MCF 10A (cell line): ENCODE measurements around the gene CCDC88B. TPM values are rescaled to one million over a fixed set of nuclear protein-coding genes. Genes with fewer than 3 reads are reported as not detected.

Experiments used
- BruUV-seq: library from RNA; stranded (reverse); fragments of 400-500 nt; replicated peaks from 2 replicates; lab custom pipeline; 2021; lab: Mats Ljungman, UMichigan
- CTCF ChIA-PET: fragments of 300-600 bp; sonication (Branson Sonifier 250); formaldehyde crosslinking; extraction: SDS; loops from one replicate; lab custom pipeline; 2021; ENCODE audit warnings: antibody characterized with exemption, inconsistent platforms; lab: Yijun Ruan, JAX
- POLR2A ChIA-PET: fragments of 300-600, 350-650 bp; sonication (Branson Sonifier 250); formaldehyde crosslinking; extraction: SDS; loops from one replicate; lab custom pipeline; 2020; ENCODE audit warnings: antibody characterized with exemption, inconsistent platforms; lab: Yijun Ruan, JAX
- DNase-seq: peaks from one replicate; pipeline ENCODE4 v3.0.0-alpha.2; 2018; ENCODE audit not compliant: unreplicated experiment
- H3K27ac Mint-ChIP-seq: one replicate; pipeline ENCODE4 v1.8.0; 2022; ENCODE audit warnings: mild to moderate bottlenecking, low read depth, mixed read lengths; ENCODE audit not compliant: unreplicated experiment
- H3K27me3 Mint-ChIP-seq: one replicate; pipeline ENCODE4 v1.8.0; 2022; ENCODE audit warnings: mixed read lengths; ENCODE audit not compliant: insufficient read depth, unreplicated experiment
- H3K36me3 Mint-ChIP-seq: one replicate; pipeline ENCODE4 v1.8.0; 2022; ENCODE audit warnings: mild to moderate bottlenecking, moderate library complexity, mixed read lengths; ENCODE audit not compliant: insufficient read depth, unreplicated experiment
- H3K4me1 Mint-ChIP-seq: one replicate; pipeline ENCODE4 v1.8.0; 2022; ENCODE audit warnings: mixed read lengths; ENCODE audit not compliant: insufficient read depth, unreplicated experiment
- H3K4me3 Mint-ChIP-seq: one replicate; pipeline ENCODE4 v1.8.0; 2022; ENCODE audit warnings: mild to moderate bottlenecking, moderate library complexity, mixed read lengths; ENCODE audit not compliant: unreplicated experiment
- H3K9me3 Mint-ChIP-seq: one replicate; pipeline ENCODE4 v1.8.0; 2022; ENCODE audit warnings: mixed read lengths; ENCODE audit not compliant: unreplicated experiment
- CTCF ChIP-seq: fragments of 200-600 bp; IDR thresholded peaks from one replicate; pipeline ENCODE4 v1.8.0; 2022; ENCODE audit warnings: antibody characterized with exemption, mild to moderate bottlenecking; ENCODE audit not compliant: unreplicated experiment
- intact Hi-C: fragments of 100-400 bp; cut with micrococcal nuclease; formaldehyde crosslinking; loops from 2 replicates; pipeline ENCODE4 v1.14.1; 2022
- total RNA-seq: library from RNA; stranded (reverse); gene quantifications from 2 replicates; pipeline ENCODE4 v1.2.3, GENCODE V29; 2022

CCDC88B gene
- total RNA-seq, 1 experiment from 2014 or later = 4.2 TPM

- no peaks in the 10 kb centered on the region for H3K9me3 Mint-ChIP-seq
- peaks cover 20% of the 10 kb centered on the region for H3K27me3 Mint-ChIP-seq
- peaks cover 11% of the 10 kb centered on the region for H3K4me1 Mint-ChIP-seq
- H3K27ac Mint-ChIP-seq = no peak overlapping the region
- no TSS peak for BruUV-seq
- TF ChIP-seq CTCF = no peak
- DNase-seq = no peak
- H3K4me3 Mint-ChIP-seq = no peak overlapping the region
- intact Hi-C loops = no loop called here
- ChIA-PET CTCF (no interaction called here), POLR2A (no interaction called here)
- H3K36me3 Mint-ChIP-seq = no peaks in the 10 kb centered on the region
Observed at GRCh38 chr11:64382586-64382985, 42.6 kb downstream of the CCDC88B start.

- ChIA-PET CTCF (interaction anchor here (0.6 kb wide), 1 partner anchor 22 kb away, joined by 3 read pairs; no protein-coding TSS in a partner anchor), POLR2A (no interaction called here)
- H3K36me3 Mint-ChIP-seq = no peaks in the 10 kb centered on the region
- no peak for DNase-seq
- H3K27ac Mint-ChIP-seq = no peak overlapping the region
- intact Hi-C loops = no loop called here
- peaks cover 27% of the 10 kb centered on the region for H3K27me3 Mint-ChIP-seq
- TF ChIP-seq CTCF = no peak
- no peaks in the 10 kb centered on the region for H3K9me3 Mint-ChIP-seq
- peaks cover 11% of the 10 kb centered on the region for H3K4me1 Mint-ChIP-seq
- no peak overlapping the region for H3K4me3 Mint-ChIP-seq
- BruUV-seq = no TSS peak
Observed at GRCh38 chr11:64383580-64383979, 43.6 kb downstream of the CCDC88B start.

- Mint-ChIP-seq H3K27ac (no peak overlapping the region), H3K27me3 (peaks cover 33% of the 10 kb centered on the region), H3K36me3 (no peaks in the 10 kb centered on the region), H3K9me3 (no peaks in the 10 kb centered on the region), H3K4me3 (no peak overlapping the region), H3K4me1 (peaks cover 11% of the 10 kb centered on the region)
- no peak for DNase-seq
- intact Hi-C loops = no loop called here
- no TSS peak for BruUV-seq
- ChIA-PET POLR2A (no interaction called here), CTCF (interaction anchor here (0.6 kb wide), 1 partner anchor 21 kb away, joined by 3 read pairs; no protein-coding TSS in a partner anchor)
- TF ChIP-seq CTCF = no peak
Observed at GRCh38 chr11:64384028-64384737, 44.2 kb downstream of the CCDC88B start.

- TF ChIP-seq CTCF = no peak
- ChIA-PET CTCF (interaction anchor here (0.7 kb wide), 2 partner anchors 60 to 269 kb away, joined by 3 read pairs; no protein-coding TSS in a partner anchor), POLR2A (no interaction called here)
- no peak for DNase-seq
- H3K4me3 Mint-ChIP-seq = no peak overlapping the region
- no peak overlapping the region for H3K27ac Mint-ChIP-seq
- H3K9me3 Mint-ChIP-seq = no peaks in the 10 kb centered on the region
- H3K36me3 Mint-ChIP-seq = no peaks in the 10 kb centered on the region
- peaks cover 11% of the 10 kb centered on the region for H3K4me1 Mint-ChIP-seq
- intact Hi-C loops = no loop called here
- H3K27me3 Mint-ChIP-seq = peaks cover 44% of the 10 kb centered on the region
- BruUV-seq = no TSS peak
Observed at GRCh38 chr11:64384981-64385944, 45.3 kb downstream of the CCDC88B start.
